ENCODE data around the gene TAPT1.

GRCh38 chr4:16205298-16206164 lies 20.7 kb downstream of the TAPT1 start:
- no peak for TF ChIP-seq ATF3 (CRISPR knock-in tag; IDR thresholded peaks at IDR 0.05)
- TF ChIP-seq TBL1XR1 (IDR thresholded peaks at IDR 0.05; ENCODE audit: borderline replicate concordance, low read length, partially characterized antibody): no peak
- TF ChIP-seq ZNF792 (CRISPR knock-in tag; IDR thresholded peaks at IDR 0.05): no peak
- no peak for TF ChIP-seq EP300 (IDR thresholded peaks at IDR 0.05; ENCODE audit: low read depth in 2 of 2, low read length in 2 of 2)
- no peak for TF ChIP-seq EP300 (CRISPR knock-in tag; IDR thresholded peaks at IDR 0.05; ENCODE audit: borderline replicate concordance)
- no peak for TF ChIP-seq ZKSCAN8 (CRISPR knock-in tag; IDR thresholded peaks at IDR 0.05; ENCODE audit: borderline replicate concordance)
- TF ChIP-seq CTCF (CRISPR knock-in tag; IDR thresholded peaks at IDR 0.05): peak; percentile 61
- no peak for TF ChIP-seq MAFK (conservative IDR thresholded peaks at IDR 0.05 in 1 of 2, IDR thresholded peaks at IDR 0.05 in 1 of 2; ENCODE audit: low read length in 2 of 2)
- no peak for TF ChIP-seq ZNF607 (CRISPR knock-in tag; IDR thresholded peaks at IDR 0.05; ENCODE audit: borderline replicate concordance)
- no peak for TF ChIP-seq ZNF558 (CRISPR knock-in tag; IDR thresholded peaks at IDR 0.05; ENCODE audit: borderline replicate concordance)
- no peak for TF ChIP-seq FOSL1 (CRISPR knock-in tag; IDR thresholded peaks at IDR 0.05; ENCODE audit: borderline replicate concordance)
- TF ChIP-seq SCMH1 (CRISPR knock-in tag; IDR thresholded peaks at IDR 0.05; ENCODE audit: borderline replicate concordance): no peak
- TF ChIP-seq ATF7 (IDR thresholded peaks at IDR 0.05): no peak
- no peak for TF ChIP-seq ATF7 (CRISPR knock-in tag; IDR thresholded peaks at IDR 0.05)

All from HepG2 (cell line).